ENCODE results near the gene ABLIM3. TPM values are rescaled to one million over a fixed set of nuclear protein-coding genes. Genes with fewer than 3 reads are reported as not detected.

ABLIM3 gene
- total and polyA plus RNA-seq, 2 experiments from 2014 or later, result 1.1 to 2.1 TPM

GRCh38 chr5:149160291-149160787 is 19.0 kb downstream of the ABLIM3 start:
- H3K4me1 ChIP-seq (ENCODE audit: low read depth), result peaks cover 30% of the 10 kb centered on the region
- H3K36me3 ChIP-seq, result no peaks in the 10 kb centered on the region
- no peaks in the 10 kb centered on the region for H3K9me3 ChIP-seq (ENCODE audit: low read depth)
- TF ChIP-seq CTCF (IDR thresholded peaks at IDR 0.05; ENCODE audit: low read depth, low read length), result no peak
- no peak for DNase-seq (ENCODE audit: low read depth in 1 of 2, low spot score in 1 of 2)
- H3K27me3 ChIP-seq, result no peaks in the 10 kb centered on the region
- H3K27ac ChIP-seq, result no peak overlapping the region
- no peak overlapping the region for H3K4me3 ChIP-seq

GRCh38 chr5:149161026-149161687 is 19.9 kb downstream of the ABLIM3 start:
- Histone ChIP-seq H3K27ac (no peak overlapping the region), H3K9me3 (ENCODE audit: low read depth) (no peaks in the 10 kb centered on the region), H3K27me3 (no peaks in the 10 kb centered on the region), H3K4me3 (no peak overlapping the region), H3K4me1 (ENCODE audit: low read depth) (peaks cover 25% of the 10 kb centered on the region), H3K36me3 (no peaks in the 10 kb centered on the region)
- no peak for DNase-seq (ENCODE audit: low read depth in 1 of 2, low spot score in 1 of 2)
- TF ChIP-seq CTCF (IDR thresholded peaks at IDR 0.05; ENCODE audit: low read depth, low read length), result no peak

- H3K27ac ChIP-seq, result no peak overlapping the region
Observed at GRCh38 chr5:149161850-149162249, 20.6 kb downstream of the ABLIM3 start.

GRCh38 chr5:149162401-149163084 is 21.2 kb downstream of the ABLIM3 start:
- H3K36me3 ChIP-seq, result no peaks in the 10 kb centered on the region
- H3K4me1 ChIP-seq (ENCODE audit: low read depth), result peaks cover 14% of the 10 kb centered on the region
- TF ChIP-seq CTCF (IDR thresholded peaks at IDR 0.05; ENCODE audit: low read depth, low read length), result no peak
- DNase-seq (ENCODE audit: low read depth in 1 of 2, low spot score in 1 of 2), result no peak
- H3K27me3 ChIP-seq, result no peaks in the 10 kb centered on the region
- H3K9me3 ChIP-seq (ENCODE audit: low read depth), result no peaks in the 10 kb centered on the region
- H3K4me3 ChIP-seq, result no peak overlapping the region
- H3K27ac ChIP-seq, result no peak overlapping the region

More at GRCh38 chr5:149161850-149162249, 20.6 kb downstream of the ABLIM3 start:
- Histone ChIP-seq H3K4me1 (ENCODE audit: low read depth) (peaks cover 20% of the 10 kb centered on the region), H3K27me3 (no peaks in the 10 kb centered on the region), H3K9me3 (ENCODE audit: low read depth) (no peaks in the 10 kb centered on the region), H3K4me3 (no peak overlapping the region), H3K36me3 (no peaks in the 10 kb centered on the region)
- DNase-seq (ENCODE audit: low read depth in 1 of 2, low spot score in 1 of 2), result no peak
- no peak for TF ChIP-seq CTCF (IDR thresholded peaks at IDR 0.05; ENCODE audit: low read depth, low read length)

- Histone ChIP-seq H3K27ac (no peak overlapping the region), H3K27me3 (no peaks in the 10 kb centered on the region), H3K4me3 (no peak overlapping the region), H3K9me3 (ENCODE audit: low read depth) (no peaks in the 10 kb centered on the region), H3K4me1 (ENCODE audit: low read depth) (no peaks in the 10 kb centered on the region), H3K36me3 (no peaks in the 10 kb centered on the region)
- no peak for DNase-seq (ENCODE audit: low read depth in 1 of 2, low spot score in 1 of 2)
- no peak for TF ChIP-seq CTCF (IDR thresholded peaks at IDR 0.05; ENCODE audit: low read depth, low read length)
Observed at GRCh38 chr5:149164731-149165130, 23.4 kb downstream of the ABLIM3 start.
